Karpas-422 (cell line): Measurements from ENCODE around the gene FHIT. TPM values are rescaled to one million over a fixed set of nuclear protein-coding genes. Genes with fewer than 3 reads are reported as not detected.

ENCODE experiments used
- DNase-seq: peaks from one replicate; pipeline ENCODE4 v3.0.0-alpha.2; 2015
- H2AFZ ChIP-seq: fragments of 200-600 bp; sonication (generic); 2 replicates; pipeline ENCODE4 v1.6.1; 2014; ENCODE audit warnings: antibody characterized with exemption, low read length, mixed read lengths
- H3K27ac ChIP-seq: fragments of 200-600 bp; sonication (generic); 2 replicates; pipeline ENCODE4 v1.5.1; 2014; ENCODE audit warnings: mild to moderate bottlenecking, low read length, moderate library complexity
- H3K27me3 ChIP-seq: fragments of 200-600 bp; sonication (generic); 2 replicates; pipeline ENCODE4 v1.6.1; 2014; ENCODE audit warnings: low read length, mixed read lengths
- H3K36me3 ChIP-seq: fragments of 200-600 bp; sonication (generic); 2 replicates; pipeline ENCODE4 v1.6.1; 2014; ENCODE audit warnings: low read length, mixed read lengths; ENCODE audit not compliant: insufficient read depth
- H3K4me1 ChIP-seq: fragments of 200-600 bp; sonication (generic); 2 replicates; pipeline ENCODE4 v1.6.1; 2014; ENCODE audit warnings: mild to moderate bottlenecking, low read length, mixed read lengths
- H3K4me2 ChIP-seq: fragments of 200-600 bp; sonication (generic); 2 replicates; pipeline ENCODE4 v1.6.1; 2014; ENCODE audit warnings: low read length, low read depth, mild to moderate bottlenecking; ENCODE audit not compliant: poor library complexity, severe bottlenecking
- H3K4me3 ChIP-seq: fragments of 200-600 bp; sonication (generic); 2 replicates; pipeline ENCODE4 v1.5.1; 2014; ENCODE audit warnings: mild to moderate bottlenecking, antibody characterized with exemption, low read length, mixed read lengths
- H3K79me2 ChIP-seq: fragments of 200-600 bp; sonication (generic); 2 replicates; pipeline ENCODE4 v1.6.1; 2014; ENCODE audit warnings: mild to moderate bottlenecking, low read length, mixed read lengths
- H3K9ac ChIP-seq: fragments of 200-600 bp; sonication (generic); 2 replicates; pipeline ENCODE4 v1.6.0; 2014; ENCODE audit warnings: low read length
- H3K9me2 ChIP-seq: fragments of 200-600 bp; sonication (generic), shearing (Covaris generic); replicated peaks from 2 replicates; pipeline ENCODE4 v1.6.0; 2014; ENCODE audit warnings: mild to moderate bottlenecking, low read length, moderate library complexity; ENCODE audit not compliant: insufficient read depth
- H3K9me3 ChIP-seq: fragments of 300-700, 200-600 bp; sonication (generic); 2 replicates; pipeline ENCODE4 v1.6.1; 2014; ENCODE audit warnings: low read length, mixed read lengths
- H4K20me1 ChIP-seq: fragments of 200-600 bp; sonication (generic); 2 replicates; pipeline ENCODE4 v1.6.1; 2014; ENCODE audit warnings: mild to moderate bottlenecking, antibody characterized with exemption, low read length, low read depth; ENCODE audit not compliant: insufficient read depth
- total RNA-seq: library from RNA; depleted of rRNA; stranded (reverse); fragments of >200 nt; shearing (Covaris generic); gene quantifications from 2 replicates; pipeline ENCODE4 v1.2.3, GENCODE V29; 2014; ENCODE audit warnings: low replicate concordance

FHIT gene
- total RNA-seq, 1 experiment from 2014 or later, result not detected

- no peaks in the 10 kb centered on the region for H4K20me1 ChIP-seq
- H3K36me3 ChIP-seq, result no peaks in the 10 kb centered on the region
- H2AFZ ChIP-seq, result no peak overlapping the region
- no peak overlapping the region for H3K4me2 ChIP-seq
- H3K27ac ChIP-seq, result no peak overlapping the region
- H3K4me1 ChIP-seq, result no peaks in the 10 kb centered on the region
- no peak overlapping the region for H3K4me3 ChIP-seq
- no peaks in the 10 kb centered on the region for H3K79me2 ChIP-seq
- H3K9ac ChIP-seq, result no peak overlapping the region
- no peaks in the 10 kb centered on the region for H3K27me3 ChIP-seq
- peaks cover 38% of the 10 kb centered on the region for H3K9me3 ChIP-seq
- DNase-seq, result no peak
- no peaks in the 10 kb centered on the region for H3K9me2 ChIP-seq
These were observed 109.6 kb downstream of the FHIT start for GRCh38 chr3:61141697-61142096.

- Histone ChIP-seq H3K79me2 (no peaks in the 10 kb centered on the region), H3K4me3 (no peak overlapping the region), H4K20me1 (no peaks in the 10 kb centered on the region), H3K27ac (no peak overlapping the region), H3K9me3 (peaks cover 38% of the 10 kb centered on the region), H3K36me3 (no peaks in the 10 kb centered on the region), H3K4me1 (no peaks in the 10 kb centered on the region), H3K27me3 (no peaks in the 10 kb centered on the region), H3K9ac (no peak overlapping the region), H3K9me2 (no peaks in the 10 kb centered on the region), H2AFZ (no peak overlapping the region), H3K4me2 (no peak overlapping the region)
- no peak for DNase-seq
These were observed 110.0 kb downstream of the FHIT start for GRCh38 chr3:61141227-61141626.

GRCh38 chr3:61139686-61140085, 111.6 kb downstream of the FHIT start:
- H4K20me1 ChIP-seq, result no peaks in the 10 kb centered on the region
- no peaks in the 10 kb centered on the region for H3K27me3 ChIP-seq
- H3K4me2 ChIP-seq, result no peak overlapping the region
- peaks cover 32% of the 10 kb centered on the region for H3K9me3 ChIP-seq
- H3K27ac ChIP-seq, result no peak overlapping the region
- no peaks in the 10 kb centered on the region for H3K79me2 ChIP-seq
- H2AFZ ChIP-seq, result no peak overlapping the region
- no peaks in the 10 kb centered on the region for H3K4me1 ChIP-seq
- H3K36me3 ChIP-seq, result no peaks in the 10 kb centered on the region
- no peaks in the 10 kb centered on the region for H3K9me2 ChIP-seq
- no peak overlapping the region for H3K9ac ChIP-seq
- no peak overlapping the region for H3K4me3 ChIP-seq
- DNase-seq, result no peak

- no peak overlapping the region for H2AFZ ChIP-seq
- no peaks in the 10 kb centered on the region for H3K4me1 ChIP-seq
- no peaks in the 10 kb centered on the region for H3K36me3 ChIP-seq
- peaks cover 26% of the 10 kb centered on the region for H3K9me3 ChIP-seq
- no peaks in the 10 kb centered on the region for H3K9me2 ChIP-seq
- no peaks in the 10 kb centered on the region for H4K20me1 ChIP-seq
- no peak for DNase-seq
- no peak overlapping the region for H3K4me2 ChIP-seq
- H3K27ac ChIP-seq, result no peak overlapping the region
- H3K79me2 ChIP-seq, result no peaks in the 10 kb centered on the region
- no peak overlapping the region for H3K9ac ChIP-seq
- H3K4me3 ChIP-seq, result no peak overlapping the region
- H3K27me3 ChIP-seq, result no peaks in the 10 kb centered on the region
These were observed 112.9 kb downstream of the FHIT start for GRCh38 chr3:61138401-61138800.

- H3K9me3 ChIP-seq, result peaks cover 22% of the 10 kb centered on the region
These were observed 115.1 kb downstream of the FHIT start for GRCh38 chr3:61136191-61136590.

GRCh38 chr3:61134532-61134931, 116.7 kb downstream of the FHIT start:
- H3K9me2 ChIP-seq, result no peaks in the 10 kb centered on the region
- no peaks in the 10 kb centered on the region for H3K27me3 ChIP-seq
- no peaks in the 10 kb centered on the region for H3K79me2 ChIP-seq
- H2AFZ ChIP-seq, result no peak overlapping the region
- no peak for DNase-seq
- H3K4me2 ChIP-seq, result no peak overlapping the region
- peaks cover 18% of the 10 kb centered on the region for H3K9me3 ChIP-seq
- no peak overlapping the region for H3K4me3 ChIP-seq
- no peak overlapping the region for H3K27ac ChIP-seq
- H3K9ac ChIP-seq, result no peak overlapping the region
- H3K36me3 ChIP-seq, result no peaks in the 10 kb centered on the region
- no peaks in the 10 kb centered on the region for H4K20me1 ChIP-seq
- H3K4me1 ChIP-seq, result no peaks in the 10 kb centered on the region

More at GRCh38 chr3:61136191-61136590, 115.1 kb downstream of the FHIT start:
- H3K9me2 ChIP-seq, result no peaks in the 10 kb centered on the region
- no peaks in the 10 kb centered on the region for H3K4me1 ChIP-seq
- H3K27ac ChIP-seq, result no peak overlapping the region
- H4K20me1 ChIP-seq, result no peaks in the 10 kb centered on the region
- H2AFZ ChIP-seq, result no peak overlapping the region
- no peaks in the 10 kb centered on the region for H3K27me3 ChIP-seq
- H3K36me3 ChIP-seq, result no peaks in the 10 kb centered on the region
- no peak for DNase-seq
- H3K9ac ChIP-seq, result no peak overlapping the region
- no peak overlapping the region for H3K4me3 ChIP-seq
- H3K4me2 ChIP-seq, result no peak overlapping the region
- H3K79me2 ChIP-seq, result no peaks in the 10 kb centered on the region

- no peak overlapping the region for H2AFZ ChIP-seq
- H3K4me2 ChIP-seq, result no peak overlapping the region
- no peak for DNase-seq
- H3K4me1 ChIP-seq, result no peaks in the 10 kb centered on the region
- H3K79me2 ChIP-seq, result no peaks in the 10 kb centered on the region
- H4K20me1 ChIP-seq, result no peaks in the 10 kb centered on the region
- H3K9me3 ChIP-seq, result peaks cover 19% of the 10 kb centered on the region
- no peak overlapping the region for H3K27ac ChIP-seq
- H3K9me2 ChIP-seq, result no peaks in the 10 kb centered on the region
- H3K4me3 ChIP-seq, result no peak overlapping the region
- no peaks in the 10 kb centered on the region for H3K36me3 ChIP-seq
- H3K27me3 ChIP-seq, result no peaks in the 10 kb centered on the region
- H3K9ac ChIP-seq, result no peak overlapping the region
These were observed 119.2 kb downstream of the FHIT start for GRCh38 chr3:61132062-61132461.

- Histone ChIP-seq H3K9me3 (peaks cover 12% of the 10 kb centered on the region), H4K20me1 (no peaks in the 10 kb centered on the region), H3K4me2 (no peak overlapping the region), H3K4me1 (no peaks in the 10 kb centered on the region), H3K27ac (no peak overlapping the region), H3K9me2 (no peaks in the 10 kb centered on the region), H3K36me3 (no peaks in the 10 kb centered on the region), H3K79me2 (no peaks in the 10 kb centered on the region), H2AFZ (no peak overlapping the region), H3K4me3 (no peak overlapping the region), H3K9ac (no peak overlapping the region), H3K27me3 (no peaks in the 10 kb centered on the region)
- no peak for DNase-seq
These were observed 132.4 kb downstream of the FHIT start for GRCh38 chr3:61118830-61119229.
